Stimulated activated CD8-positive, alpha-beta memory T cell treated with anti-CD3 and anti-CD28 coated beads, Interleukin-12 subunit alpha, Interleukin-12 subunit beta, amount 100 ng/mL, for 24 hours (primary cell): ENCODE measurements around the gene DDRGK1.
A peak's percentile ranks its signal among the peaks of the same experiment; 100 is the strongest.
"Not testable (repeated sequence)": the region's sequence is repeated elsewhere in the genome, so short reads cannot be mapped to it uniquely, and the experiment has no call there.

Experiments
- DNase-seq: peaks from one replicate; pipeline ENCODE4 v3.0.0-alpha.2; 2020; ENCODE audit errors: extremely low read depth

The DDRGK1 gene

GRCh38 chr20:3183896-3184612 lies 20.4 kb downstream of the DDRGK1 start:
- no peak for DNase-seq

- not testable (repeated sequence) for DNase-seq
Observed at GRCh38 chr20:3182429-3182828, 22.1 kb downstream of the DDRGK1 start.

GRCh38 chr20:3181270-3181669 lies 23.2 kb downstream of the DDRGK1 start:
- no peak for DNase-seq

- no peak for DNase-seq
Observed at GRCh38 chr20:3180319-3180718, 24.2 kb downstream of the DDRGK1 start.

- DNase-seq = no peak
Observed at GRCh38 chr20:3177746-3178485, 26.6 kb downstream of the DDRGK1 start.

- no peak for DNase-seq
Observed at GRCh38 chr20:3175270-3175669, 29.2 kb downstream of the DDRGK1 start.

- no peak for DNase-seq
Observed at GRCh38 chr20:3174442-3175261, 29.8 kb downstream of the DDRGK1 start.

- peak; percentile 73 for DNase-seq
Observed at GRCh38 chr20:3173610-3174441, 30.7 kb downstream of the DDRGK1 start.

GRCh38 chr20:3172933-3173609 lies 31.4 kb downstream of the DDRGK1 start, which contains the start of gene LZTS3:
LZTS3 (minus strand) TSS chr20:3173549; CDS start chr20:3167163, 6,386 bp downstream.
- peak; percentile 46 for DNase-seq

GRCh38 chr20:3172126-3172932 lies 32.2 kb downstream of the DDRGK1 start:
- no peak for DNase-seq

GRCh38 chr20:3171391-3172125 lies 32.9 kb downstream of the DDRGK1 start:
- DNase-seq = no peak

GRCh38 chr20:3168829-3169590 lies 35.5 kb downstream of the DDRGK1 start:
- no peak for DNase-seq

GRCh38 chr20:3168079-3168828 lies 36.2 kb downstream of the DDRGK1 start:
- DNase-seq = no peak

- no peak for DNase-seq
Observed at GRCh38 chr20:3167738-3168078, 36.8 kb downstream of the DDRGK1 start.

- no peak for DNase-seq
Observed at GRCh38 chr20:3166913-3167342, 37.6 kb downstream of the DDRGK1 start.

GRCh38 chr20:3166338-3166912 lies 38.1 kb downstream of the DDRGK1 start:
- no peak for DNase-seq
